OCI-LY3 (cell line): Measurements from ENCODE around the gene RUFY3.

Experiments used
- CTCF ChIP-seq: fragments of 200-600, 300-600 bp; sonication (generic); IDR thresholded peaks from 2 replicates; pipeline ENCODE4 v1.5.1; 2014; ENCODE audit warnings: antibody characterized with exemption, low read length, low read depth
- EZH2phosphoT487 ChIP-seq: fragments of 200-600 bp; shearing (Covaris generic); IDR thresholded peaks from 2 replicates; pipeline ENCODE4 v1.6.1; 2018; ENCODE audit warnings: antibody characterized with exemption, mixed run types, low read depth

GRCh38 chr4:70830054-70830453, 108.3 kb downstream of the RUFY3 start:
- no peak for TF ChIP-seq CTCF
- no peak for TF ChIP-seq EZH2phosphoT487
